T-helper 1 cell (primary cell): Measurements from ENCODE around the gene KIR2DL4.
"Not testable (repeated sequence)": the region's sequence is repeated elsewhere in the genome, so short reads cannot be mapped to it uniquely, and the experiment has no call there.

Experiments used
- DNase-seq, 5 donors: peaks; one replicate each; pipeline ENCODE4 v3.0.0-alpha.2; 2012 to 2020

KIR2DL4 gene

GRCh38 chr19:54805665-54806515 lies 2.5 kb downstream of the KIR2DL4 start:
- DNase-seq = no peak

- no peak for DNase-seq
Measured at GRCh38 chr19:54806516-54806838, 3.1 kb downstream of the KIR2DL4 start.

GRCh38 chr19:54814571-54814970 lies 11.2 kb downstream of the KIR2DL4 start:
- DNase-seq = not testable (repeated sequence)

DNA sequence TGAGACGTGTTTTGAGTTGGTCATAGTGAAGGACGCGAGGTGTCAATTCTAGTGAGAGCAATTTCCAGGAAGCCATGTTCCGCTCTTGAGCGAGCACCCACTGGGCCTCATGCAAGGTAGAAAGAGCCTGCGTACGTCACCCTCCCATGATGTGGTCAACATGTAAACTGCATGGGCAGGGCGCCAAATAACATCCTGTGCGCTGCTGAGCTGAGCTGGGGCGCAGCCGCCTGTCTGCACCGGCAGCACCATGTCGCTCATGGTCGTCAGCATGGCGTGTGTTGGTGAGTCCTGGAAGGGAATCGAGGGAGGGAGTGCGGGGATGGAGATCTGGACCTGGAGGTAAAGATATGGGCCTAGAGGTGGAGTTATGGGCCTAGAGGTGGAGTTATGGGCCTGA lies 12.8 kb downstream of the KIR2DL4 start, which contains the start of gene KIR3DL1:
Gene KIR3DL1, plus strand, starts transcription at position 218 of the 400 bp plus-strand sequence.
- DNase-seq = not testable (repeated sequence)

GRCh38 chr19:54817670-54818536 lies 14.5 kb downstream of the KIR2DL4 start:
- no peak for DNase-seq

- DNase-seq = not testable (repeated sequence)
Measured at GRCh38 chr19:54824416-54824815, 21.0 kb downstream of the KIR2DL4 start.

DNA sequence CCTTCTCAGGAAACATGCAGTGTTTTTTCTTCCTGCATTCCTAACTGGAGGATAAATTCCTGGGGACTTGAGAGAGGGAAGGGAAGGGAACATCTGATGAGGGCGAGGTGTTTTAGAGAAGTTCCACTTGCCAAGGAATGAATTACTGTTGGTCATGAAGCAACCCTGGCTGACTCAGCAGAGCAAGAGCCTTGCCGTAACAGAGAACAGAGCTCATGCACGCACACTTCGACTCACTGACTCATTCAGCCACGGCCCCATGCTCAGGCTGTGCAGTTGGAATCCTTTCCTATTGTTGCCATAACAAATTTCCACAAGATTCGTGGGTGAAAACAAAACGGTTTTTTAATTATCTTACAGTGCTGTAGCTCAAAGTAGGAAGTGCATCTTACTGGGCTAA lies 21.9 kb downstream of the KIR2DL4 start:
- DNase-seq = not testable (repeated sequence)

GRCh38 chr19:54828064-54828463 lies 24.7 kb downstream of the KIR2DL4 start:
- not testable (repeated sequence) for DNase-seq

- not testable (repeated sequence) for DNase-seq
Measured at GRCh38 chr19:54832496-54832895, 29.1 kb downstream of the KIR2DL4 start, which contains the start of gene KIR2DS4. KIR2DS4 (plus strand) TSS chr19:54832676.

DNA sequence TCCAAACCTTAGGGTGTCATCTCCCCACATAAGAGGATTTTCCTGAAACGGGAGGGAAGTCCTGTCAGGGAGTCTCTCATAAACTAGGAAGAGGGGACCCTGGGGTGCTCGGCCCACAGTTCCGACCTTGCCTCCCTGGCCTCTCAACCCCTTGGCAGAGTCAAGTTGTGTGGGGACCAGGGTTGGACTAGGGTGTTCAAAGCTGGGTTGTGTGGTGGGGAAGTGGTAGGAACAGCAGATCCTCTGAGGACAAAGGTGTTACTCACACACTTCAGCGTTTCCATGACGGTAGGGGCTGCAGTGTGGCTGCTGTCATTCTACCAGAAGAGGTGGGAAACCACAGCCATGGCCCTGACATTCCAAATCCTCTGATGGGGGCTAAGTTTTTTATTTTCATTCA lies 31.7 kb downstream of the KIR2DL4 start:
- not testable (repeated sequence) for DNase-seq

DNA sequence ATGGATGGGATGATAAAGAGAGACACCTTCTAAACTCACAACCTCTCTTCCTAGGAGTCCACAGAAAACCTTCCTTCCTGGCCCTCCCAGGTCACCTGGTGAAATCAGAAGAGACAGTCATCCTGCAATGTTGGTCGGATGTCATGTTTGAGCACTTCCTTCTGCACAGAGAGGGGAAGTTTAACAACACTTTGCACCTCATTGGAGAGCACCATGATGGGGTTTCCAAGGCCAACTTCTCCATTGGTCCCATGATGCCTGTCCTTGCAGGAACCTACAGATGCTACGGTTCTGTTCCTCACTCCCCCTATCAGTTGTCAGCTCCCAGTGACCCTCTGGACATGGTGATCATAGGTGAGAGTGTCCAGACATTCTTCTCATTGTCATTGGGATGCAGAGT lies 34.1 kb downstream of the KIR2DL4 start:
- DNase-seq = not testable (repeated sequence)

- not testable (repeated sequence) for DNase-seq
Measured at GRCh38 chr19:54843171-54843570, 39.8 kb downstream of the KIR2DL4 start.

DNA sequence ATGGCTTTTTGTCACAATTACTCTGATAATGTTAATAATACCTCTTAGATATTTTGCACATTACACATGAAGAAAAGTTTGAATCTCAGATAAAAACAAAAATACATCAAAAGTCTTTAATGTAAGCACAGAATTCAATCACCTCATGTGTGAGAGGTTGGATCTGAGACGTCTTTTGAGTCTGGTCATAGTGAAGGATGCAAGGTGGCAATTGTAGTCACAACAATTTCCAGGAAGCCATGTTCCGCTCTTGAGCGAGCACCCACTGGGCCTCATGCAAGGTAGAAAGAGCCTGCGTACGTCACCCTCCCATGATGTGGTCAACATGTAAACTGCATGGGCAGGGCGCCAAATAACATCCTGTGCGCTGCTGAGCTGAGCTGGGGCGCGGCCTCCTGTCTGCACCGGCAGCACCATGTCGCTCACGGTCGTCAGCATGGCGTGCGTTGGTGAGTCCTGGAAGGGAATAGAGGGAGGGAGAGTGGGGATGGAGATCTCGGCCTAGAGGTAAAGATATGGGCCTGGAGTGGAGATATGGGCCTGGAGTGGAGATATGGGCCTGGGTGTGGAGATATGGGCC lies 46.7 kb downstream of the KIR2DL4 start, which contains the start of gene KIR3DL2:
Gene KIR3DL2, plus strand, starts transcription at position 383 of the 580 bp plus-strand sequence. Its CDS starts 33 bp downstream, at position 416.
- peak in 1 of 5 donors; percentile 4 for DNase-seq

GRCh38 chr19:54850930-54851329 lies 47.5 kb downstream of the KIR2DL4 start:
- DNase-seq = no peak

- DNase-seq = no peak
Measured at GRCh38 chr19:54851353-54851752, 47.9 kb downstream of the KIR2DL4 start.

DNA sequence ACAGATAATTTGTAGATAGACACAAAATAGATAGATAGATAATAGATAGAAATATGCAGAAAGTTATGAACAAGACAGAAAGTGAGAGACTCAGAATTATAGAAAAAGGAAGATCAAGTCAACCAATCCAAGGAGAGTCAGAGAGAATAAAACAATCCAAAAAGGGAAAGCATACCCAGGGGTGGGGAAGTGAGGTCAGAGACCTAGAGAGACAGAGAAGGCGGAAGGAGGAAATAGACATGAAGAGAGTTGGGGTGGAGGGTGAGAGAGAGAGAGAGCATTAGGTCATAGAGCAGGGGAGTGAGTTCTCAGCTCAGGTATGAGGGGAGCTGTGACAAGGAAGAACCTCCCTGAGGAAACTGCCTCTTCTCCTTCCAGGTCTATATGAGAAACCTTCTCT lies 51.8 kb downstream of the KIR2DL4 start:
- not testable (repeated sequence) for DNase-seq

- DNase-seq = not testable (repeated sequence)
Measured at GRCh38 chr19:54858476-54858875, 55.1 kb downstream of the KIR2DL4 start.

DNA sequence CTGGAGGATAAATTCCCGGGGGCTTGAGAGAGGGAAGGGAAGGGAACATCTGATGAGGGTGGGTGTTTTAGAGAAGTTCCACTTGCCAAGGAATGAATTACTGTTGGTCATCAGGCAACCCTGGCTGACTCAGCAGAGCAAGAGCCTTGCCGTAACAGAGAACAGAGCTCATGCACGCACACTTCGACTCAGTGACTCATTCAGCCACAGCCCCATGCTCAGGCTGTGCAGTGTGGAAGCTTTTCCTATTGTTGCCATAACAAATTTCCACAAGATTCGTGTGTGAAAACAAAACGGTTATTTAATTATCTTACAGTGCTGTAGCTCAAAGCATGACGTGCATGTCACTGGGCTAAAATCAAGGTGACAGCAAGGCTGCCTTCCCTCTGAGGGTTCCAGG lies 56.0 kb downstream of the KIR2DL4 start:
- not testable (repeated sequence) for DNase-seq

GRCh38 chr19:54863459-54863858 lies 60.0 kb downstream of the KIR2DL4 start:
- DNase-seq = not testable (repeated sequence)
